ENCODE results near the gene RBP7.

Gene RBP7

GRCh38 chr1:10064416-10065343 is 67.7 kb downstream of the RBP7 start:
- no peak for DNase-seq (ENCODE audit: low read depth in 2 of 2, low spot score in 1 of 2)

- DNase-seq (ENCODE audit: low read depth in 2 of 2, low spot score in 1 of 2) = no peak
Observed at GRCh38 chr1:10065344-10065685, 68.3 kb downstream of the RBP7 start.

All from stimulated activated CD8-positive, alpha-beta memory T cell treated with anti-CD3 and anti-CD28 coated beads, Interleukin-4, amount 100 ng/mL, for 1 hour (primary cell).